ENCODE measurements around the gene CIAO1.
A peak's percentile ranks its signal among the peaks of the same experiment; 100 is the strongest.

DNA sequence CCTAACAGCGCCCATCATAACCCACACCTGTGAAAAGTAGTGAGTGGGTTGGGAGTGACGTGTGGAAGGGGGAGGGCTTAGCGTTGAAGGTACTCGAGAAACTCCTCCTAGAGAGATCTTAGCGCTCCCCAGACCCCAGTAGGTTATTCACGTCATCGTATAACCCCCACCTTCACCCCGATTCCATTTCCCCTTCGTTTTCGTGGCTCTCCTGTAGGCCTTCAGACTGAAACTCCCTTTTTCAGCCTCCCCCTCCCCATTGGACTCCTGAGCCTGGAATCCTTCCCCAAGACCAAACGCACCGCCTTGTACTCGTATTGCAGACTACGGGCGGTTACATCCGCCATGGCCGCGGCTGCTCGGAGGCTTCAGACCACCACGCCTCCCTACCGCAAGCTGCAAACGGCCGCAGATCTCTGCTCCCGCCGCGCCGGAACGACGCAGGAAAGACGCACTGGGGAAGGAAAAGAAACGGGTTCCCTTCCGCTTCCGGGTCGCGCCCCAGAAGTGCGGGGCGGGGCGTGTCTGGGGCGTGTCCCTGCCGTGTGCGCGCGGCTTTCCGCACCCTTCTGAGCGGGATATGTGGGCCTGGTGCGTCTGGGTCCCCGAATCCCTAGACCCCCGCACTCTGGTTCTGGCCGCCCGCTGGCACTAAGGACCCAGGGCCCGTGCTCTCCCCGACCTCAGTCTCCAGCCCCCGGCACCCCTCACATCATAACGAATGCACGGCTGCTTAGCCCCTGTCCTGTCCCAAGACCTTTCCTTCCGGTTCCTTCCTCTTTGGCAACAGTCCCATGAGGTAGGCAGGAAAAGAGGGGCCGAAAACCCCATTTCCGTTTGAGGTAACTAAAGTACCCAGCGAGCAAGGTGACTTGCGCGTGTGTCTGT, 39.3 kb downstream of the CIAO1 start, which contains the start of gene SNRNP200:
- TF ChIP-seq, protein P1, sequence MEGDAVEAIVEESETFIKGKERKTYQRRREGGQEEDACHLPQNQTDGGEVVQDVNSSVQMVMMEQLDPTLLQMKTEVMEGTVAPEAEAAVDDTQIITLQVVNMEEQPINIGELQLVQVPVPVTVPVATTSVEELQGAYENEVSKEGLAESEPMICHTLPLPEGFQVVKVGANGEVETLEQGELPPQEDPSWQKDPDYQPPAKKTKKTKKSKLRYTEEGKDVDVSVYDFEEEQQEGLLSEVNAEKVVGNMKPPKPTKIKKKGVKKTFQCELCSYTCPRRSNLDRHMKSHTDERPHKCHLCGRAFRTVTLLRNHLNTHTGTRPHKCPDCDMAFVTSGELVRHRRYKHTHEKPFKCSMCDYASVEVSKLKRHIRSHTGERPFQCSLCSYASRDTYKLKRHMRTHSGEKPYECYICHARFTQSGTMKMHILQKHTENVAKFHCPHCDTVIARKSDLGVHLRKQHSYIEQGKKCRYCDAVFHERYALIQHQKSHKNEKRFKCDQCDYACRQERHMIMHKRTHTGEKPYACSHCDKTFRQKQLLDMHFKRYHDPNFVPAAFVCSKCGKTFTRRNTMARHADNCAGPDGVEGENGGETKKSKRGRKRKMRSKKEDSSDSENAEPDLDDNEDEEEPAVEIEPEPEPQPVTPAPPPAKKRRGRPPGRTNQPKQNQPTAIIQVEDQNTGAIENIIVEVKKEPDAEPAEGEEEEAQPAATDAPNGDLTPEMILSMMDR (IDR thresholded peaks at IDR 0.05): no peak
- peak in 1 of 2 donors; percentile 82 for TF ChIP-seq POLR2A (IDR thresholded peaks at IDR 0.05)

All from thyroid gland (tissue), 4 donors.